ENCODE data around the gene EIF2AK3.

EIF2AK3 gene

GRCh38 chr2:88582030-88582429 is 45.2 kb downstream of the EIF2AK3 start:
- no peaks in the 10 kb centered on the region for H3K27me3 ChIP-seq (replicated peaks; ENCODE audit: control insufficient read depth, insufficient read depth, low read length, poor library complexity, severe bottlenecking)
- no peak overlapping the region for H3K4me3 ChIP-seq (ENCODE audit: insufficient read depth, low read depth, low read length, poor library complexity, severe bottlenecking)
- H3K9me3 ChIP-seq (ENCODE audit: control insufficient read depth, low read length) = no peaks in the 10 kb centered on the region
- H3K27ac ChIP-seq (ENCODE audit: insufficient read depth, low read length, poor library complexity, severe bottlenecking) = no peak overlapping the region
- no peak for DNase-seq
- peaks cover 34% of the 10 kb centered on the region for H3K36me3 ChIP-seq (ENCODE audit: control insufficient read depth, insufficient read depth, low read length)
- no peaks in the 10 kb centered on the region for H3K4me1 ChIP-seq (ENCODE audit: control insufficient read depth, insufficient read depth, low read length, poor library complexity, severe bottlenecking)

GRCh38 chr2:88580088-88580487 is 47.2 kb downstream of the EIF2AK3 start:
- H3K4me1 ChIP-seq (ENCODE audit: control insufficient read depth, insufficient read depth, low read length, poor library complexity, severe bottlenecking) = no peaks in the 10 kb centered on the region
- H3K27me3 ChIP-seq (replicated peaks; ENCODE audit: control insufficient read depth, insufficient read depth, low read length, poor library complexity, severe bottlenecking) = no peaks in the 10 kb centered on the region
- peaks cover 41% of the 10 kb centered on the region for H3K36me3 ChIP-seq (ENCODE audit: control insufficient read depth, insufficient read depth, low read length)
- DNase-seq = no peak
- H3K4me3 ChIP-seq (ENCODE audit: insufficient read depth, low read depth, low read length, poor library complexity, severe bottlenecking) = no peak overlapping the region
- H3K27ac ChIP-seq (ENCODE audit: insufficient read depth, low read length, poor library complexity, severe bottlenecking) = no peak overlapping the region
- no peaks in the 10 kb centered on the region for H3K9me3 ChIP-seq (ENCODE audit: control insufficient read depth, low read length)

- Histone ChIP-seq H3K36me3 (ENCODE audit: control insufficient read depth, insufficient read depth, low read length) (peaks cover 38% of the 10 kb centered on the region), H3K9me3 (ENCODE audit: control insufficient read depth, low read length) (no peaks in the 10 kb centered on the region), H3K27me3 (replicated peaks; ENCODE audit: control insufficient read depth, insufficient read depth, low read length, poor library complexity, severe bottlenecking) (no peaks in the 10 kb centered on the region), H3K4me3 (ENCODE audit: insufficient read depth, low read depth, low read length, poor library complexity, severe bottlenecking) (no peak overlapping the region), H3K27ac (ENCODE audit: insufficient read depth, low read length, poor library complexity, severe bottlenecking) (no peak overlapping the region), H3K4me1 (ENCODE audit: control insufficient read depth, insufficient read depth, low read length, poor library complexity, severe bottlenecking) (no peaks in the 10 kb centered on the region)
- no peak for DNase-seq
Observed at GRCh38 chr2:88575630-88576029, 51.6 kb downstream of the EIF2AK3 start.

- peaks cover 38% of the 10 kb centered on the region for H3K36me3 ChIP-seq (ENCODE audit: control insufficient read depth, insufficient read depth, low read length)
Observed at GRCh38 chr2:88575051-88575450, 52.2 kb downstream of the EIF2AK3 start.

GRCh38 chr2:88574445-88574844 is 52.8 kb downstream of the EIF2AK3 start:
- no peak for DNase-seq
- Histone ChIP-seq H3K27me3 (replicated peaks; ENCODE audit: control insufficient read depth, insufficient read depth, low read length, poor library complexity, severe bottlenecking) (no peaks in the 10 kb centered on the region), H3K36me3 (ENCODE audit: control insufficient read depth, insufficient read depth, low read length) (peaks cover 42% of the 10 kb centered on the region), H3K9me3 (ENCODE audit: control insufficient read depth, low read length) (no peaks in the 10 kb centered on the region), H3K27ac (ENCODE audit: insufficient read depth, low read length, poor library complexity, severe bottlenecking) (no peak overlapping the region), H3K4me3 (ENCODE audit: insufficient read depth, low read depth, low read length, poor library complexity, severe bottlenecking) (no peak overlapping the region), H3K4me1 (ENCODE audit: control insufficient read depth, insufficient read depth, low read length, poor library complexity, severe bottlenecking) (no peaks in the 10 kb centered on the region)

More at GRCh38 chr2:88575051-88575450, 52.2 kb downstream of the EIF2AK3 start:
- no peak overlapping the region for H3K4me3 ChIP-seq (ENCODE audit: insufficient read depth, low read depth, low read length, poor library complexity, severe bottlenecking)
- H3K4me1 ChIP-seq (ENCODE audit: control insufficient read depth, insufficient read depth, low read length, poor library complexity, severe bottlenecking) = no peaks in the 10 kb centered on the region
- no peaks in the 10 kb centered on the region for H3K9me3 ChIP-seq (ENCODE audit: control insufficient read depth, low read length)
- H3K27ac ChIP-seq (ENCODE audit: insufficient read depth, low read length, poor library complexity, severe bottlenecking) = no peak overlapping the region
- DNase-seq = no peak
- no peaks in the 10 kb centered on the region for H3K27me3 ChIP-seq (replicated peaks; ENCODE audit: control insufficient read depth, insufficient read depth, low read length, poor library complexity, severe bottlenecking)

GRCh38 chr2:88568179-88568578 is 59.1 kb downstream of the EIF2AK3 start:
- H3K36me3 ChIP-seq (ENCODE audit: control insufficient read depth, insufficient read depth, low read length) = peaks cover 18% of the 10 kb centered on the region
- no peaks in the 10 kb centered on the region for H3K9me3 ChIP-seq (ENCODE audit: control insufficient read depth, low read length)
- H3K4me1 ChIP-seq (ENCODE audit: control insufficient read depth, insufficient read depth, low read length, poor library complexity, severe bottlenecking) = no peaks in the 10 kb centered on the region
- no peak overlapping the region for H3K4me3 ChIP-seq (ENCODE audit: insufficient read depth, low read depth, low read length, poor library complexity, severe bottlenecking)
- H3K27ac ChIP-seq (ENCODE audit: insufficient read depth, low read length, poor library complexity, severe bottlenecking) = no peak overlapping the region
- no peak for DNase-seq
- H3K27me3 ChIP-seq (replicated peaks; ENCODE audit: control insufficient read depth, insufficient read depth, low read length, poor library complexity, severe bottlenecking) = no peaks in the 10 kb centered on the region

- Histone ChIP-seq H3K4me1 (ENCODE audit: control insufficient read depth, insufficient read depth, low read length, poor library complexity, severe bottlenecking) (no peaks in the 10 kb centered on the region), H3K4me3 (ENCODE audit: insufficient read depth, low read depth, low read length, poor library complexity, severe bottlenecking) (no peak overlapping the region), H3K27me3 (replicated peaks; ENCODE audit: control insufficient read depth, insufficient read depth, low read length, poor library complexity, severe bottlenecking) (no peaks in the 10 kb centered on the region), H3K27ac (ENCODE audit: insufficient read depth, low read length, poor library complexity, severe bottlenecking) (no peak overlapping the region), H3K9me3 (ENCODE audit: control insufficient read depth, low read length) (no peaks in the 10 kb centered on the region), H3K36me3 (ENCODE audit: control insufficient read depth, insufficient read depth, low read length) (peaks cover 20% of the 10 kb centered on the region)
- no peak for DNase-seq
Observed at GRCh38 chr2:88564402-88564801, 62.9 kb downstream of the EIF2AK3 start.

GRCh38 chr2:88563129-88563528 is 64.1 kb downstream of the EIF2AK3 start:
- no peaks in the 10 kb centered on the region for H3K9me3 ChIP-seq (ENCODE audit: control insufficient read depth, low read length)
- no peak overlapping the region for H3K4me3 ChIP-seq (ENCODE audit: insufficient read depth, low read depth, low read length, poor library complexity, severe bottlenecking)
- peaks cover 26% of the 10 kb centered on the region for H3K36me3 ChIP-seq (ENCODE audit: control insufficient read depth, insufficient read depth, low read length)
- H3K4me1 ChIP-seq (ENCODE audit: control insufficient read depth, insufficient read depth, low read length, poor library complexity, severe bottlenecking) = no peaks in the 10 kb centered on the region
- no peaks in the 10 kb centered on the region for H3K27me3 ChIP-seq (replicated peaks; ENCODE audit: control insufficient read depth, insufficient read depth, low read length, poor library complexity, severe bottlenecking)
- H3K27ac ChIP-seq (ENCODE audit: insufficient read depth, low read length, poor library complexity, severe bottlenecking) = no peak overlapping the region
- no peak for DNase-seq

GRCh38 chr2:88561646-88562388 is 65.4 kb downstream of the EIF2AK3 start:
- H3K27me3 ChIP-seq (replicated peaks; ENCODE audit: control insufficient read depth, insufficient read depth, low read length, poor library complexity, severe bottlenecking) = no peaks in the 10 kb centered on the region
- no peak for DNase-seq
- no peaks in the 10 kb centered on the region for H3K9me3 ChIP-seq (ENCODE audit: control insufficient read depth, low read length)
- no peak overlapping the region for H3K27ac ChIP-seq (ENCODE audit: insufficient read depth, low read length, poor library complexity, severe bottlenecking)
- H3K4me3 ChIP-seq (ENCODE audit: insufficient read depth, low read depth, low read length, poor library complexity, severe bottlenecking) = no peak overlapping the region
- no peaks in the 10 kb centered on the region for H3K4me1 ChIP-seq (ENCODE audit: control insufficient read depth, insufficient read depth, low read length, poor library complexity, severe bottlenecking)
- peaks cover 35% of the 10 kb centered on the region for H3K36me3 ChIP-seq (ENCODE audit: control insufficient read depth, insufficient read depth, low read length)

GRCh38 chr2:88560619-88561307 is 66.5 kb downstream of the EIF2AK3 start:
- DNase-seq = no peak
- no peaks in the 10 kb centered on the region for H3K9me3 ChIP-seq (ENCODE audit: control insufficient read depth, low read length)
- no peak overlapping the region for H3K27ac ChIP-seq (ENCODE audit: insufficient read depth, low read length, poor library complexity, severe bottlenecking)
- H3K4me1 ChIP-seq (ENCODE audit: control insufficient read depth, insufficient read depth, low read length, poor library complexity, severe bottlenecking) = no peaks in the 10 kb centered on the region
- H3K36me3 ChIP-seq (ENCODE audit: control insufficient read depth, insufficient read depth, low read length) = peaks cover 32% of the 10 kb centered on the region
- H3K27me3 ChIP-seq (replicated peaks; ENCODE audit: control insufficient read depth, insufficient read depth, low read length, poor library complexity, severe bottlenecking) = no peaks in the 10 kb centered on the region
- no peak overlapping the region for H3K4me3 ChIP-seq (ENCODE audit: insufficient read depth, low read depth, low read length, poor library complexity, severe bottlenecking)
